Globus pallidus (tissue), 1 donor: ENCODE measurements around the gene PMAIP1.
"Not testable (repeated sequence)": the region's sequence is repeated elsewhere in the genome, so short reads cannot be mapped to it uniquely, and the experiment has no call there.

Experiments
- DNase-seq: peaks from one replicate; pipeline ENCODE4 v3.0.0-alpha.2; 2015; ENCODE audit warnings: low spot score

Gene PMAIP1

DNA sequence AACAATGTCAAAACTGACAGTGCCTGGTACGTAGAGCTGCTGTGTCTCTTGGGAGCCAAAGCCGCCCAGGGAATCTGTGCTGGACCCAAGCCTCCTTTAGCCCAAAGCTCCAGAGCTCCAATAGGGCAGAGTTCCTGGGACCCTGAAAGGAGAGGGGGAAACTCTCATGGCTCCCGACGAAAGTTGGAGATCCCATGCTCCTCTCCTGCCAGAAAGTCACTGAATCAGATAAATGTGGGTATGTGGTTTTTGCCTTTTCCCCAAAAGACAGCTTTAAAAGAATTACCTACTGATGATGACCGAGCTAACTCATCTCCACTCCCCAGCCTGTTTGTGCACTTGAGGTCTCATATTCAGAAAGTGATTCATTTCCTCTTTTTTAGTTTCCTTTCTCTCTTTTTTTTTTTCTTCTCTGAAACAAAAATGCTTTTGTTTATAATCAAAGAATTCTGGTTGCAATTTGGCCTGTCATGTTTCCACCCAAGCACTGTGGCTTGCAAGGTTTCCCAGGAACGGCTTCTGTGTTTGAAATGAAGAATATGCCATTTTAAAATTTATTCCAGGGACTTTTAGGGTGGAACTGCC lies 14.1 kb upstream of the PMAIP1 start:
- DNase-seq = no peak

DNA sequence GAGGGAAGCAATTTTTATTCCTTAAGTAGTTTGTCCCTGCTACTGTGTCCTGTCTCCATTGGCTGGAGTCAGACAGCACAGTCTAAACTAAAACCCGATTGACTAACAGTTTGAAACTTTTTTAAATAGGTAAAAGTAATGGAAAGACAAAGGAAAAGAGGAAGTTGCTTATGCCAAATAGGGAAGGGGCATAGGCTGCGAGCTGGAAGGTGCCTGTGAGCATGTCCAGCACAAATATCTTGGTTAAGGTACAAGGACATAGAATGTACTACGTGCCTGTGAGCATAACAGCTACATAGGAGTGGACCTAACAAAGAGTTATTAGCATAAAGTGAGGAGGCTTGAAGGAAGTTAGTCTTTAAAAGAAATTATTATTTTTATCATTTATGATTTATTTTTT lies 13.4 kb upstream of the PMAIP1 start:
- DNase-seq = not testable (repeated sequence)

DNA sequence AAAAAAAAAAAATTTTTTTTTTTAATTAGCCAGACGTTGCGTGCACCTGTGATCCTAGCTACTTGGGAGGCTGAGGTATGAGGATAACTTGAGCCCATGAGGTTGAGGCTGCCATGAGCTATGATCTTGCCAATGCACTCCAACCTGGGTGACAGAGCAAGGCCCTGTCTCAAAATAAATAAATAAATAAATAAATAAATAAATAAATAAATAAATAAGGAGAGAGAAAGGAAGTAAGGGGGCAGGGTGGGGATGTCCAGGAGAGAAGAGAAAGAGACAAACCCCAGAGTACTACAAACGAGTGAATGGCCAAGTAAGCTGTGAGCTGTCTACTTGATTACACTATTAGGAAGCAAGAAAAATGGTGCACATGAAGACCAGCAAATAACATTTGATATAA lies 7.7 kb upstream of the PMAIP1 start:
- DNase-seq = no peak

DNA sequence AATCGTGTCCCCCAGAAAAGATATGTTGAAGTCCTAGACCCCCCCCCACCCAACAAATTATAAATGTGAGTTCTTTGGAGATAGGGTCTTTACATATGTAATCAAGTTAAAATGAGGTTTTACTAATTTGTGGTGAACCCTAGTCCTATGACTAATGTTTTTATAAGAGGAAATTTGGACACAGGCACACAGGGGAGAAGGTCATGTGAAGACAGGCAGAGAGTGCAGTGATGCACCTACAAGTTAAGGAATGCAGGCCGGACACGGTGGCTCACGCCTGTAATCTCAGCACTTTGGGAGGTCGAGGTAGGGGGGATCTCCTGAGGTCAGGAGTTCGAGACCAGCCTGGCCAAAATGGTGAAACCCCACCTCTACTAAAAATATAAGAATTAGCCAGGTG lies 5.8 kb upstream of the PMAIP1 start:
- no peak for DNase-seq

- no peak for DNase-seq
Observed at GRCh38 chr18:59897321-59897954, 2.4 kb upstream of the PMAIP1 start.

DNA sequence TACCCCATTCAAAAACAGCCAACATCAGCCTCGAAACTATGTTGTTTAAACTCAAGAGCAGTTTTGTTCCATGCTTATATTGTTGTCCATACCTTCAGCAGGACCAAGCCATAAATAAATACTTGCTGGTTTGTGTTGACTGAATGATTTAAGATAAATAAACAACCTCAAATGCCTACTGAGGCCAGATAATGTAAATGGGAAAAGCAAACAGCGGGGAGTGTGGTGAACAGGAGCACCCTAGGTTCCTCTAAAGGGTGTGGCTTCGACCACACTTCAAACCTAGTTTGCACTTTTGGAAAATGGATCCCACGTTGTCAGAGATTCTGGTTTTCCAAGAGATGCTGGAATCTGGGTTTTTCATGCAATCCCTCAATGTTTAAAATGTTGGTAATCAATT lies 1.7 kb upstream of the PMAIP1 start:
- no peak for DNase-seq

DNA sequence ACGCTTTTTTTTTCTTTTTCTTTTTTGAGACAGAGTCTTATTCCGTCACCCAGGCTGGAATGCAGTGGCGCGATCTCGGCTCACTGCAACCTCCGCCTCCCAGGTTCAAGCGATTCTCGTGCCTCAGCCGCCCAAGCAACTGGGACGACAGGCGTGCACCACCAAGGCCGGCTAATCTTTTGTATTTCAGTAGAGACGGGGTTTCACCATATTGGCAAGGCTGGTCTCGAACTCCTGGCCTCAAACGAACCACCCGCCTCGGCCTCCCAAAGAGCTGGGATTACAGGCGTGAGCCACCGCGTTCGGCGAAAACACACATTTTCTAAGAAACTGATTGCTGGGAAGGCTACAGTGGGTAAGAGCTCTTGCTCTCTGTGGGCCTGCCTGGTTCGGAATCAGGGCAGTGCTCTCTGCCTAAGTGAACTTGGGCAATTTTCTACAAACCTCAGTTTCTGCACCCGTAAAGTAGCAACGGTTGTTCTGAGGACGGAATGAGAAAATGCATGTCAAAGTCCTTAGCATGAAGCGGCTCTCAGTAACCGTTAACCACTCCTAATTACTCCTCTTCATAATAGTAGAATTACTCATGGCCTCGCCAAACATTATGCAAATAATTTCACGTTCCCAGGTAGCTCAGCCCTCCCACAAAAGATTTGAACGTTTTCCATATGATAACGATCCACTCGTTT lies 1.0 kb upstream of the PMAIP1 start:
- no peak for DNase-seq

DNA sequence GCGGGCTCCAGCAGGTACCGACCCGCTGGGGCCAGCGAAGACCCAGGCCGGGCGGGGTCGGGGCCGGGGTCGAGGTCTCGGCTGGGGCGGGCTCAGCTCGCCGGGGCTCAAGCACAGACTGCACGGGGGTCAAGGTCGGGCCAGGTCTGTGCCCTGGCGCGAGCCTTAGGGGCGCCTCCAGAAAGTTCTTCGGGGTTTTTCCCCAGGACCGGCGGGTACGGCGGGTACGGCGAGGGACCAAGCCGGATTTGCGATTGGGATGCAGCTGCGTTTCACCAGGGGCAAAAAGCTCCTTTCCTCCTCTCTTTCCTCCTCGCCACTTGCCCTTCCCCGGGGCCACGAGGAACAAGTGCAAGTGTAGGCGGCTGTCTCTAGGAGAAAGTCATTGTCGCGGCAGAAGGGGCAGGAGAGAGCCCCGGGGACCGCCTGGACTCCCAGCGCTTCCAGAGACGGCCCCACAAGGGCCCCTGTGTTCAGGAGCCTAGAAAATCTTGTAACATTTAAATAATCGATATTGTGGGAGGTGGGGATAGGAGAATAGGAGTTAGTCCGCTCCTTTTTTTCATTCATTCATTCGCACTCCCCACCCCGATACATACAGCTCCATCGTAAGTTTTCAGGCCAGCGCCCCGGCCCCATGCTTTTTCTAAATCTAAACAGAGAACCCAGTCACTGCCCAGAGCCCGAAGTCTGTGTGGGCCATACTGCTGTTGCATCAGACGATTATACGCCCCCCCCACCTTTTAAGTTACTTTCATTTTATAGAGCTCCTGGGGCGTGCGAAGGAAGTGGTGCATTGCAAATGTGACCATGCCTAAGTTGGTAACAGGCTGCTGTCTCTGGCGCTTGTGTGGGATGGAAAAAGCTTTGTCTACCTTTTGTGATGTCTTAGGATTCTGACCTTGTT lies 679 bp downstream of the PMAIP1 start:
- DNase-seq = no peak

DNA sequence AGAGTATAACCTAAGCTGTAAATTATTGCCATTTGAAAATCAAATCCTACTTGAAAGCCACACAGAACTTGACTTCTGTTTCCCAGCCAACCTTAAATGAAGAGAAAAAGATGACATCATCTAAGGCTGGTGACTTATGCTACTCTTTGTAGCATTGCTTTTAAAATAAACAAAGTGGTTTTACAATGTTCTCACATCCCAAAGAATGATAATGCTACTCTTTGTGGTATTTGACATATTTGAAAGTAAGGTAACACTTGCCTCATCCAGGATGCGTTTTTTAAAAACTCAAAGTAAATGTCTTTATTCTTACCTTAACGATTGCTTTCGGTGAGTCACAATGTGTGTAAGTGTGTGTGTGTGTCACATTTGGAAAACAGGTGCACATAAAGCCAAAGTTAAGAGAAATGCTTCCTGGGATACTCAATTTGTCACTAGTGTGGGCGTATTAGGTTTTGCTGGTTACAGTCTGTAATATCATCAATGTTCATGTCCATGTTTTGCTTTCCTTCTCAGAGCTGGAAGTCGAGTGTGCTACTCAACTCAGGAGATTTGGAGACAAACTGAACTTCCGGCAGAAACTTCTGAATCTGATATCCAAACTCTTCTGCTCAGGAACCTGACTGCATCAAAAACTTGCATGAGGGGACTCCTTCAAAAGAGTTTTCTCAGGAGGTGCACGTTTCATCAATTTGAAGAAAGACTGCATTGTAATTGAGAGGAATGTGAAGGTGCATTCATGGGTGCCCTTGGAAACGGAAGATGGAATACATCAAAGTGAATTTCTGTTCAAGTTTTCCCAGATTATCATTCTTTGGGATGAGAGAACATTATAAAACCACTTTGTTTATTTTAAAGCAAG lies 2.6 kb downstream of the PMAIP1 start:
- DNase-seq = no peak

DNA sequence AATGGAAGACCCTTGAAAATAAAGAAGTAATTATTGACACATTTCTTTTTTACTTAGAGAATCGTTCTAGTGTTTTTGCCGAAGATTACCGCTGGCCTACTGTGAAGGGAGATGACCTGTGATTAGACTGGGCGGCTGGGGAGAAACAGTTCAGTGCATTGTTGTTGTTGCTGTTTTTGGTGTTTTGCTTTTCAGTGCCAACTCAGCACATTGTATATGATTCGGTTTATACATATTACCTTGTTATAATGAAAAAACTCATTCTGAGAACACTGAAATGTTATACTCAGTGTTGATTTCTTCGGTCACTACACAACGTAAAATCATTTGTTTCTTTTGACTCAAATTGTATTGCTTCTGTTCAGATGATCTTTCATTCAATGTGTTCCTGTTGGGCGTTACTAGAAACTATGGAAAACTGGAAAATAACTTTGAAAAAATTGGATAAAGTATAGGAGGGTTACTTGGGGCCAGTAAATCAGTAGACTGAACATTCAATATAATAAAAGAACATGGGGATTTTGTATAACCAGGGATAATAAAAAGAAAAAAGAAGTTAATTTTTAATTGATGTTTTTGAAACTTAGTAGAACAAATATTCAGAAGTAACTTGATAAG lies 3.3 kb downstream of the PMAIP1 start:
- no peak for DNase-seq

DNA sequence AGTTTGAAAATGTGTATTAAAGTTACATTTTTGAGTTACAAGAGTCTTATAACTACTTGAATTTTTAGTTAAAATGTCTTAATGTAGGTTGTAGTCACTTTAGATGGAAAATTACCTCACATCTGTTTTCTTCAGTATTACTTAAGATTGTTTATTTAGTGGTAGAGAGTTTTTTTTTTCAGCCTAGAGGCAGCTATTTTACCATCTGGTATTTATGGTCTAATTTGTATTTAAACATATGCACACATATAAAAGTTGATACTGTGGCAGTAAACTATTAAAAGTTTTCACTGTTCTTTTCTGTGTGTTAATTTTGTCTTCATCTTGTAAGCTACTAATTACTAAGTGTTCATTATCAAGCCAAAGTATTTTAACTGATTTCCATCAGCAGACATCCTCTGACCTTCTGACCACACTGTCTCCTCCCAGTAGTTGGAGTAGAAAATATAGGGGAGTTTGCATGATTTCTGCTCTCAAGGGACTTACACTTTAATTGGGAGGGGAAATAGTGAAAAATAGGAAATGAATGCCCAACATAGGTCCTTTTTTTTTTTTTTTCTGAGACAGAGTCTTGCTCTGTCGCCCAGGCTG lies 4.3 kb downstream of the PMAIP1 start:
- DNase-seq = no peak

DNA sequence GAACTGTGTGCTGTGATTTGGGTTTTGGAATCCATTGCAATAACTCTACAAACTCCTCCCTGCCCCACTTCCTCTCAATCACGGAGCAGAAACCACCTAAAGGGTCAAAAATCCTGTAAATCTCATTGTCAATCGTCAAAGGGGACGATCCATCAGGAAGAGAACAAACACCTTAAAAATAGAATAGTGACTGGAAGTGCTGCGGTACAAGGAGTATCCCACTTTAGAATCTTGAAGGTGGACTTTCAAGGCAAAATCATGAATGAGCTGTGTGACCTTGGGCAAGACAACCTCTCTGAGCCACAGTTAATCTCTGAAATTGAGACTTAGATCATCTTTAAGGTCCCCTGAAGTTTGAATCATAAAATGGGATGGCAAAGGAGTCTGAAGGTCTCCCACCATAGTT lies 5.9 kb downstream of the PMAIP1 start:
- DNase-seq = no peak

DNA sequence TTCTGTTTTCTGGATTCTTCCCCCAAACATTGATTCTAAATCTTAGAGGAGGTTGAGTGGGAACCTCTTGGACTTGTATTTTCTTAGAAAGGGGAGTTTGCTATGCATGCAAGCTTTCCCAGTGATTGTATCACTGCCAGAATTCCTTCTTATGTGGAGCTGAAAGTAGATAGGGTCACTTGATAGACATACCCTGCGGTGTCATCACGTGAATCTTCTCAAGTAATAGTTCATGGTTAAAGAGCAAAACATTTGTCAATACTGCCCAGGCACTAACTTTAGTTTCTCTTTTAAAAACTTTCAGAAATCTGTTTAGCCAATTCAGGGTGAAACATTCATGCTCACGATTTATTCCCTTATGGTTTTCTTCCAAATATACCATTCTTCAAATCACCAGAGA lies 6.4 kb downstream of the PMAIP1 start:
- DNase-seq = no peak

- no peak for DNase-seq
Observed at GRCh38 chr18:59907172-59907571, 7.4 kb downstream of the PMAIP1 start.

GRCh38 chr18:59907660-59908059 lies 7.9 kb downstream of the PMAIP1 start:
- DNase-seq = no peak

DNA sequence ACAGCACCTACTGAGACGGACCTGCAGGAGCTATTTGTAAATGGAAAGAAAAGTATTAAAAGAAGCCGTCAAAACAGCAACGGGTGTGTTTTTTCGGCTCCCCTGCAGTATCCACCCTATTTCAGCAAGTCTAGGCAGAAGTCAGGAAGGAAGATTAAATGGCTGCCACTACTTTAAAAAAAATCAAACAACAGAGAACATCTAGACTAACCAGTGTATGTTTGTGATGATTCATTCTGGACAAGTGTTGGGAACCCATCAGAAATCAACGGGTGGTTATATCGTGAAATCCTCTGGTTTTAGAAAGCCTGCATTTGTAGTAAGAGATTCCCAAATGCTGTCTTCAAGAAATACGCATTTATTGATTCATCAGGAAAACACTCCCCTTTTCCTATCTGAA lies 9.0 kb downstream of the PMAIP1 start:
- no peak for DNase-seq

- DNase-seq = no peak
Observed at GRCh38 chr18:59909289-59910036, 9.7 kb downstream of the PMAIP1 start.

DNA sequence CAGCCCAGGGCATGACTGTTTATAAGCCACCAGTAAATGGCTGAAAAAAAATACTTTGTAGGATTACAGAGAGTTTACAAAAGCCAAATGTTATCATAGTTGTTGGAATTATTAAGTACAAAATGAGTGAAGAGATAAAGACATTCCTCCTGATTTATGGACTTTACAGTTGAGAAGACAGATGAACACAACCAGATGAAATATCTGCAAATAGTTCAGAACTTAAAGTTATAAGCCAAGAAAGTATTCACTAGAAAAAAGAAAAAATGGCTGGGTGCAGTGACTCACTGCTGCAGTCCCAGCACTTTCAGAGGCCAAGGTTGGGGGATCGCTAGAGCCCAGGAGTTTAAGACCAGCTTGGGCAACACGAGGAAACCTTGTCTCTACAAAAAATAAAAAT lies 11.2 kb downstream of the PMAIP1 start:
- no peak for DNase-seq

DNA sequence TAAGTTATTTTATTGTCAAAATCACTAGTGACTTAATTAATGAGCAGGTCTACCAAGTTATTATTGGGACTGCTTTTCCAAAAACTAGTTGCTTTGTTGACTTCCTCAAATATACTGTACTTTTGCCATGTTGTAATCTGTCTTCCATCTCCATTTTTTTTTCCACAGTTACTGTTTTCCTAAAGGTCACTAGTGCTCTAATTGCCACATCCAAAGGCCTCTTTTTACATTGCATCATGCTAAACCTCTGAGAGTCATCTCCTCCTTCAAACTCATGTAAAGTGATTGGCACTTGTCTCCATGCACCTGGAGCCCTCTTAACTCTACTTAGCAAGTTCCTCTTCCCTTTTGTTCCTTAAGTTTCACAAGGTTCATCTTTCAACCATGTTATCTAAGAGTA lies 11.8 kb downstream of the PMAIP1 start:
- DNase-seq = no peak

DNA sequence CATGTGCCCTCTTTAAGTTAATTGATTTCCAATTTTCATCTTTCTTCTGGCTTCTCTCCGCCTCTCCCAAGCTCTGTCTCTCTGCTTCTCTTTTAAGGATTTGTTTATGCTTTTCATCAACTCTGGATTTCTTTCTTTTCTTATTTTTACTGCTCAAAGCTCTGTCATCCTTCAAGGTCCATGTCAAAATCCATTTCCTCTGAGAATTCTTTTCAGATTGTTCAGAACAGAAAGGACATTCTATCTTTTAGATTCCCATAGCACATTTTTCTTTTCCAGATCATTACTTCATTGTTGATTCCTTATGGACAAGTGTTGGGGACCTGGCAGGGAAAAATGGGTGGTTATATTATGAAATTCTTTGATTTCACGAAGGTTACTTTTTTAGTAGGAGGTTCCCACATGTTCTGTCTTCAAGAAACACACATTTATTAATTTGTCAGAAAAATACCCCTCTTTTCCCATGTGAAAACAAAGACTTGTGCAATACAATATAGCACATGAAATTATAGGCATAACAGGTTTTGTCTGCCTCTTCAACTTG lies 12.3 kb downstream of the PMAIP1 start:
- DNase-seq = no peak
